Measurements from ENCODE around the gene CCDC12.

Gene CCDC12

DNA sequence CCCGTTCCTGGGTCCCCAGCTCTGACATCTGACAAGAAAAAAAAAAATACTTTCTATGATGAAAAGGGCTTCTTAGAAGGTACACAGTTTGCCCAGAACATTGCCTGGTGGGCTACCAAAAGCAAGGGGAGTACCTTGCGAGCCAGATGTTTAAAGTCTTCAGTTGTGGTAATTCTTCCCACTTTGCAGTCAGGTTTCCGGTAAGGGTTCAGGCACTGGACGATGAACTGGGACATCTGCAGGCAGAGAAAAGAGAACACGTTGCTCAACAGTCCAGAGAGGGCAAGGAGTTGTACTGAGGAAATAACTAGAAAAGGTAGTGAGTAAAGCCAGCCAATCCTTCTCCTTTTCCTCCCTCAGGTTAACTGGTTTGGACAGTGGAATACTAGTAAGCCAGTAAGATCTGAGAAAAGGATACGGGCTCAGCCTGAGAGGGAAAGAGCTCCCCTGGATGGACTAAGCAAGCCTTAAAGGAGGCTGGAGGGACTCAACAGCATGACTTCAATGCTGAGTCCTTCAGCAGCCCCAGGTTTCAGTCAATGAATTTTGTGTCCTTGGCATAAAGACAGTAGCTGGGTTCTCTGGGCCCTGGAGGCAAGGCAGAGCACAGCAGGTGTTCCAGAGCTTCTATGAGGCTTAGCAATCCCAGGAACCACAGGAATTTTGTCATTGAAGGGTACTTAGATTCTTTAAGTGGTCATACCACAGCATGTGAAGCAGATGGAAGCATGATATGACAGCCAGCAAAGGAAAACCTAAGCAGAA lies 41.1 kb upstream of the CCDC12 start:
- H3K36me3 ChIP-seq (ENCODE audit: control insufficient read depth, insufficient read depth, low read length) = peaks cover 3% of the 10 kb centered on the region
- H4K8ac ChIP-seq (ENCODE audit: low read depth, low read length) = no peak overlapping the region
- WGBS (ENCODE audit: extremely low coverage, insufficient coverage, low lambda C conversion rate) = no CpG with 5 or more reads among the region's 6 CpGs
- no peaks in the 10 kb centered on the region for H3K27me3 ChIP-seq (ENCODE audit: insufficient read depth, low read length, poor library complexity)
- no peak overlapping the region for H4K5ac ChIP-seq (ENCODE audit: low read length)
- H2BK15ac ChIP-seq (replicated peaks; ENCODE audit: low read depth) = no peak overlapping the region
- no peak overlapping the region for H2BK5ac ChIP-seq (ENCODE audit: low read length)
- H3K4me1 ChIP-seq (ENCODE audit: control insufficient read depth, low read depth, low read length) = no peaks in the 10 kb centered on the region
- no peak overlapping the region for H3K4me2 ChIP-seq (ENCODE audit: low read length)
- no peak overlapping the region for H2BK120ac ChIP-seq (ENCODE audit: low read depth, low read length)
- no peak overlapping the region for H3K56ac ChIP-seq (ENCODE audit: low read length)
- H3K9ac ChIP-seq (ENCODE audit: low read length) = no peak overlapping the region
- no peaks in the 10 kb centered on the region for H3K79me1 ChIP-seq (ENCODE audit: low read length)
- no peak overlapping the region for H2AK5ac ChIP-seq (ENCODE audit: low read length)
- no peak overlapping the region for H3K4me3 ChIP-seq (ENCODE audit: low read length)
- DNase-seq = peak; percentile 94
- no peak overlapping the region for H3K23ac ChIP-seq (ENCODE audit: low read length)
- no peak overlapping the region for H3K27ac ChIP-seq (ENCODE audit: low read depth, low read length)
- no peaks in the 10 kb centered on the region for H3K79me2 ChIP-seq (ENCODE audit: control insufficient read depth, insufficient read depth, low read length)
- no peak overlapping the region for H3K4ac ChIP-seq (ENCODE audit: low read depth, low read length)
- no peak overlapping the region for H3K18ac ChIP-seq (ENCODE audit: low read length)

DNA sequence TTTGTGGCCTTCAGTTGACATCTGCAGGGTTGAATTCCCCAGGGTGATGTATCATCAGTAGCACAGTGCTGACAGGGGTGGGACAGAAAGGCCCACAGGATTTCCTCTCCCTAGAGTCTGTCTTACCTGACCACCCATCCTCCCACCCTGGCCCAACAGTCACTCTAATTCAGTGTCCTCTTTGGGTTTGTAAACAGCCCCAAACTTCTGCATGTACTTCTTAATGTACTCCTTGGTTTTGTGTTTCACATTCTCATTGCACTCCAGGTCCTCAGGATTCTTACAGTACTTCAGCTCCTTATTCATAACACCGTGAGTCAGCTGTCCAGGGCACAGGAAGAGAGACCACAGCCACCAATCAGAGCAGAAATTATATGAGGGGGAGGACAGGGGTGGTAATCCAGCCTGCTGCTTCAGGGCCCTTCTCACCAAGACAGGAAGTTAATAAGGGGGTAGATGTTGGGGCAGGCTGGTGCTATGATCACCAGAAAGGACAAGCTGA lies 40.4 kb upstream of the CCDC12 start:
- H3K4ac ChIP-seq (ENCODE audit: low read depth, low read length) = no peak overlapping the region
- no peak overlapping the region for H4K5ac ChIP-seq (ENCODE audit: low read length)
- no peak overlapping the region for H3K4me3 ChIP-seq (ENCODE audit: low read length)
- H3K56ac ChIP-seq (ENCODE audit: low read length) = no peak overlapping the region
- H3K27ac ChIP-seq (ENCODE audit: low read depth, low read length) = no peak overlapping the region
- WGBS (ENCODE audit: extremely low coverage, insufficient coverage, low lambda C conversion rate) = no CpG with 5 or more reads among the region's 1 CpG
- no peak overlapping the region for H2BK5ac ChIP-seq (ENCODE audit: low read length)
- no peaks in the 10 kb centered on the region for H3K79me1 ChIP-seq (ENCODE audit: low read length)
- no peak overlapping the region for H3K4me2 ChIP-seq (ENCODE audit: low read length)
- no peak overlapping the region for H2BK120ac ChIP-seq (ENCODE audit: low read depth, low read length)
- H3K36me3 ChIP-seq (ENCODE audit: control insufficient read depth, insufficient read depth, low read length) = peaks cover 3% of the 10 kb centered on the region
- no peaks in the 10 kb centered on the region for H3K27me3 ChIP-seq (ENCODE audit: insufficient read depth, low read length, poor library complexity)
- H3K18ac ChIP-seq (ENCODE audit: low read length) = no peak overlapping the region
- no peak overlapping the region for H4K8ac ChIP-seq (ENCODE audit: low read depth, low read length)
- H2AK5ac ChIP-seq (ENCODE audit: low read length) = no peak overlapping the region
- no peaks in the 10 kb centered on the region for H3K4me1 ChIP-seq (ENCODE audit: control insufficient read depth, low read depth, low read length)
- no peak overlapping the region for H2BK15ac ChIP-seq (replicated peaks; ENCODE audit: low read depth)
- no peak overlapping the region for H3K23ac ChIP-seq (ENCODE audit: low read length)
- no peak for DNase-seq
- no peak overlapping the region for H3K9ac ChIP-seq (ENCODE audit: low read length)
- no peaks in the 10 kb centered on the region for H3K79me2 ChIP-seq (ENCODE audit: control insufficient read depth, insufficient read depth, low read length)

DNA sequence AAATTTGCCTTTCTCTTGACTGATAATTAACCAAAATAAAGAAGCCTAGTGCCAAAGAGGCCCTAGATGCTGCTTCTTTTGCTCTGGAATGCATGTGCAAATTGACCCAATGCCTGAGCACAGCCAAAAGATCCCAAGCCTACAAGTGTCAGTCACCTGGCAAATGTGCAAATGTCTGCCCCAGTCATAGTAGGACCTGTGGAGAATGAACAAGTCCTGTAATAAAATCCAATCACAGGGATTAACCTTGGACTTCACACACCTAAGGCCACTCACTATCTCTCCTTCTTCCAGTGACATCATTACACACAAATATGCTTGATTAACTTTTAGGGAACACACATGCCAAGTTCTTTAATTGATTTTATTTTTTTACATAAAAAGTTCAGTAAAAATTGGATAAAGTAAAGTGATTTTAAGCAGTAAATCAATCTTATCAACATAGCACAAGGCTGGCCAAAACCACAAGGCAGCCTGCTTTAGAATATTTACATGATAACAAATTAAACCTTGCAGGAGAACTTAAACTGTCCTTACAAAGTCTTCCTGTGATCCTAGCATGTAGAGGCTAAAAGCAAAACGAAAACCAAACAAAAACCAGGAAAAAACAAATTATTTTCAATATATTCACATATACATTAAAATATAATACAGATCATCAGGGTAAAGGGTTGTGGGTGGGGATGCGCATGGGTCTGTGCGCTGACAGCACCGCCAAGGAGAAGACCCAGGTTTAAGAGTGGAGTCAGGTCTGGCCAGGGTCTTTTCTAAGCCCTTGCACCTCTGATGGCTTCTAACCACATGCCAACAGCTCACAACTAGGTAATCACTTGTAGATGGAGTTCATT lies 39.8 kb upstream of the CCDC12 start:
- H3K4me1 ChIP-seq (ENCODE audit: control insufficient read depth, low read depth, low read length) = no peaks in the 10 kb centered on the region
- H3K23ac ChIP-seq (ENCODE audit: low read length) = no peak overlapping the region
- no peak for DNase-seq
- H3K79me1 ChIP-seq (ENCODE audit: low read length) = no peaks in the 10 kb centered on the region
- no peaks in the 10 kb centered on the region for H3K27me3 ChIP-seq (ENCODE audit: insufficient read depth, low read length, poor library complexity)
- no CpG with 5 or more reads among the region's 4 CpGs for WGBS (ENCODE audit: extremely low coverage, insufficient coverage, low lambda C conversion rate)
- H3K9ac ChIP-seq (ENCODE audit: low read length) = no peak overlapping the region
- H3K4me2 ChIP-seq (ENCODE audit: low read length) = no peak overlapping the region
- H2BK5ac ChIP-seq (ENCODE audit: low read length) = no peak overlapping the region
- H3K4ac ChIP-seq (ENCODE audit: low read depth, low read length) = no peak overlapping the region
- H2BK15ac ChIP-seq (replicated peaks; ENCODE audit: low read depth) = no peak overlapping the region
- H2AK5ac ChIP-seq (ENCODE audit: low read length) = no peak overlapping the region
- no peak overlapping the region for H4K8ac ChIP-seq (ENCODE audit: low read depth, low read length)
- H3K79me2 ChIP-seq (ENCODE audit: control insufficient read depth, insufficient read depth, low read length) = no peaks in the 10 kb centered on the region
- H3K18ac ChIP-seq (ENCODE audit: low read length) = no peak overlapping the region
- no peak overlapping the region for H3K56ac ChIP-seq (ENCODE audit: low read length)
- no peak overlapping the region for H3K27ac ChIP-seq (ENCODE audit: low read depth, low read length)
- peaks cover 3% of the 10 kb centered on the region for H3K36me3 ChIP-seq (ENCODE audit: control insufficient read depth, insufficient read depth, low read length)
- no peak overlapping the region for H3K4me3 ChIP-seq (ENCODE audit: low read length)
- no peak overlapping the region for H4K5ac ChIP-seq (ENCODE audit: low read length)
- H2BK120ac ChIP-seq (ENCODE audit: low read depth, low read length) = no peak overlapping the region

DNA sequence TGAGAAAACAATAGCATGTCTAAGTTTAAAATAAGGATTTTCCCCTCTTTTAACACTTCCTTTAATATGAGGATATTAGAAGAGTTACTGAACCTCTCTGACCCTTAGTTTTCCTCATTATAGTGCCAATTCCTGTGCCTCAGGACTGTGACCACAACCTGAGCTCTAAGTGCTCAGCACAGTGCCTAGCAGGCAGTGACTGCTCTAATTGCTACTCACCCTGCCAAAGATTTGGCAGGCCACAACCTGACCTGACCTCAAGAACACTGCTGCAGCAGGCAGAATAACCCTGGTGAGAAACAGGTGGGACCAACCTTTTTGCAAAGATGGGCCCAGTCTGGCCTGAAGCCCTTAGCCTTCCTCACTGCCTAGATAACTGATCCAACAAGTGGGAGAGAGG lies 38.6 kb upstream of the CCDC12 start:
- no peak overlapping the region for H3K9ac ChIP-seq (ENCODE audit: low read length)
- H3K4me3 ChIP-seq (ENCODE audit: low read length) = no peak overlapping the region
- no peak overlapping the region for H3K23ac ChIP-seq (ENCODE audit: low read length)
- no peaks in the 10 kb centered on the region for H3K79me2 ChIP-seq (ENCODE audit: control insufficient read depth, insufficient read depth, low read length)
- no peak overlapping the region for H2AK5ac ChIP-seq (ENCODE audit: low read length)
- H3K56ac ChIP-seq (ENCODE audit: low read length) = no peak overlapping the region
- H3K27me3 ChIP-seq (ENCODE audit: insufficient read depth, low read length, poor library complexity) = no peaks in the 10 kb centered on the region
- no peak overlapping the region for H4K8ac ChIP-seq (ENCODE audit: low read depth, low read length)
- no peak overlapping the region for H4K5ac ChIP-seq (ENCODE audit: low read length)
- no peak overlapping the region for H3K4ac ChIP-seq (ENCODE audit: low read depth, low read length)
- no peak overlapping the region for H3K4me2 ChIP-seq (ENCODE audit: low read length)
- H3K4me1 ChIP-seq (ENCODE audit: control insufficient read depth, low read depth, low read length) = no peaks in the 10 kb centered on the region
- no peak overlapping the region for H3K18ac ChIP-seq (ENCODE audit: low read length)
- no peak for DNase-seq
- H3K27ac ChIP-seq (ENCODE audit: low read depth, low read length) = no peak overlapping the region
- H2BK15ac ChIP-seq (replicated peaks; ENCODE audit: low read depth) = no peak overlapping the region
- H2BK5ac ChIP-seq (ENCODE audit: low read length) = no peak overlapping the region
- no peaks in the 10 kb centered on the region for H3K79me1 ChIP-seq (ENCODE audit: low read length)
- no peak overlapping the region for H2BK120ac ChIP-seq (ENCODE audit: low read depth, low read length)
- peaks cover 3% of the 10 kb centered on the region for H3K36me3 ChIP-seq (ENCODE audit: control insufficient read depth, insufficient read depth, low read length)

DNA sequence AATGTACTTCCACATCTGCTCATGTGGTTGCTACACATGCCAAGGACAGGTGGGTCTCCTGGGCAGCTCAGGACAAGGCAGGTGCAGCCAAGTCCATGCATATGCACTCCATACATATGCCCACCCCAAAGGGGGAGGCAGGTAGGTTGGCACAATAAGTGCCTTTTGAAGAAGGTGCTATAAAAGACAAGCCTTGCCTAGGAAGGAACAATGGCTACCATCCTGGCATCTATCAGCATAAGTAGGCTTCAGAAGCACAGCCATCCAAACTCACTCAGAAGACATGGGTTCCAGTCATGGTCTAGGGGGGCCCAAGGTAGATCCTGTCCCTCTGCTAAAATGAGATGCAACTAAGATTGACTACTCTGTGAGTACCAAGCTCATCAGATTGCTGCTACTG lies 37.5 kb upstream of the CCDC12 start:
- H3K79me1 ChIP-seq (ENCODE audit: low read length) = no peaks in the 10 kb centered on the region
- no peaks in the 10 kb centered on the region for H3K79me2 ChIP-seq (ENCODE audit: control insufficient read depth, insufficient read depth, low read length)
- H3K18ac ChIP-seq (ENCODE audit: low read length) = no peak overlapping the region
- H2BK15ac ChIP-seq (replicated peaks; ENCODE audit: low read depth) = no peak overlapping the region
- peaks cover 3% of the 10 kb centered on the region for H3K36me3 ChIP-seq (ENCODE audit: control insufficient read depth, insufficient read depth, low read length)
- no peak overlapping the region for H3K4me3 ChIP-seq (ENCODE audit: low read length)
- H3K4ac ChIP-seq (ENCODE audit: low read depth, low read length) = no peak overlapping the region
- H3K27me3 ChIP-seq (ENCODE audit: insufficient read depth, low read length, poor library complexity) = no peaks in the 10 kb centered on the region
- H2BK5ac ChIP-seq (ENCODE audit: low read length) = no peak overlapping the region
- no peak overlapping the region for H3K56ac ChIP-seq (ENCODE audit: low read length)
- H4K5ac ChIP-seq (ENCODE audit: low read length) = no peak overlapping the region
- no peak overlapping the region for H3K27ac ChIP-seq (ENCODE audit: low read depth, low read length)
- no peak overlapping the region for H3K9ac ChIP-seq (ENCODE audit: low read length)
- H2BK120ac ChIP-seq (ENCODE audit: low read depth, low read length) = no peak overlapping the region
- DNase-seq = no peak
- H3K4me1 ChIP-seq (ENCODE audit: control insufficient read depth, low read depth, low read length) = no peaks in the 10 kb centered on the region
- H3K23ac ChIP-seq (ENCODE audit: low read length) = no peak overlapping the region
- H4K8ac ChIP-seq (ENCODE audit: low read depth, low read length) = no peak overlapping the region
- H2AK5ac ChIP-seq (ENCODE audit: low read length) = no peak overlapping the region
- H3K4me2 ChIP-seq (ENCODE audit: low read length) = no peak overlapping the region

Measured in mesendoderm (in vitro differentiated cells).